ENCODE results near the gene COL24A1. TPM values are rescaled to one million over a fixed set of nuclear protein-coding genes. Genes with fewer than 3 reads are reported as not detected.

COL24A1 gene
- total and polyA plus RNA-seq, 2 donors (not counting 1 experiment from before 2014, with no cell fraction given), result not detected

- ChIA-PET POLR2A (no interaction called here), CTCF (no interaction called here)
- Histone ChIP-seq H3K9ac (ENCODE audit: low read length) (no peak overlapping the region), H3K27me3 (replicated peaks in 1 of 4; ENCODE audit: control extremely low read depth in 1 of 4, control insufficient read depth in 3 of 4, insufficient read depth in 4 of 4, low read length in 3 of 4) (no peaks in the 10 kb centered on the region), H2AFZ (ENCODE audit: insufficient read depth, low read depth, low read length, poor library complexity, severe bottlenecking) (no peak overlapping the region), H3K27ac (ENCODE audit: low read length in 2 of 2) (no peak overlapping the region), H3K36me3 (replicated peaks in 1 of 2; ENCODE audit: control extremely low read depth in 1 of 2, control insufficient read depth in 1 of 2, extremely low read depth in 1 of 2, insufficient read depth in 2 of 2, low read length in 1 of 2) (no peaks in the 10 kb centered on the region), H3K9me3 (ENCODE audit: control extremely low read depth in 1 of 3, control insufficient read depth in 2 of 3, insufficient read depth in 1 of 3, low read length in 2 of 3) (no peaks in the 10 kb centered on the region), H3K4me3 (ENCODE audit: control extremely low read depth in 1 of 5, extremely low read depth in 1 of 5, insufficient read depth in 1 of 5, low read depth in 2 of 5, low read length in 4 of 5) (no peak overlapping the region), H3K4me1 (ENCODE audit: control insufficient read depth in 2 of 2, insufficient read depth in 2 of 2, low read length in 2 of 2) (no peaks in the 10 kb centered on the region), H4K20me1 (ENCODE audit: control insufficient read depth, insufficient read depth, low read length, poor library complexity, severe bottlenecking) (no peaks in the 10 kb centered on the region), H3K4me2 (replicated peaks; ENCODE audit: low read depth, low read length, poor library complexity, severe bottlenecking) (no peak overlapping the region), H3K79me2 (ENCODE audit: control insufficient read depth, insufficient read depth, low read length) (no peaks in the 10 kb centered on the region)
- WGBS (ENCODE audit: insufficient coverage), result no CpG with 5 or more reads among the region's 2 CpGs
- Mint-ChIP-seq H3K27me3 (no peaks in the 10 kb centered on the region), H3K4me1 (no peaks in the 10 kb centered on the region), H3K27ac (no peak overlapping the region), H3K4me3 (no peak overlapping the region), H3K9me3 (ENCODE audit: insufficient read depth) (no peaks in the 10 kb centered on the region)
- DNase-seq (no peak), ATAC-seq (ENCODE audit: low read depth) (no peak)
- intact Hi-C loops (cut with micrococcal nuclease), result no loop called here
- TF ChIP-seq EZH2 (IDR thresholded peaks at IDR 0.05; ENCODE audit: borderline replicate concordance, insufficient read depth, low read depth, low read length, poor library complexity, severe bottlenecking), result no peak
- no peak for TF ChIP-seq CTCF (IDR thresholded peaks at IDR 0.05)
These were observed 103.4 kb downstream of the COL24A1 start for GRCh38 chr1:86052948-86053698.

GRCh38 chr1:86035101-86035500 lies 121.5 kb downstream of the COL24A1 start:
- no peaks in the 10 kb centered on the region for H3K79me2 ChIP-seq (ENCODE audit: control insufficient read depth, insufficient read depth, low read length)
- TF ChIP-seq CTCF (IDR thresholded peaks at IDR 0.05) (no peak), EZH2 (IDR thresholded peaks at IDR 0.05; ENCODE audit: borderline replicate concordance, insufficient read depth, low read depth, low read length, poor library complexity, severe bottlenecking) (no peak)
- no peaks in the 10 kb centered on the region for H3K9me3 ChIP-seq (ENCODE audit: control extremely low read depth in 1 of 3, control insufficient read depth in 2 of 3, insufficient read depth in 1 of 3, low read length in 2 of 3)
- H3K27me3 Mint-ChIP-seq, result peaks cover 3% of the 10 kb centered on the region
- H3K27me3 ChIP-seq (replicated peaks in 1 of 4; ENCODE audit: control extremely low read depth in 1 of 4, control insufficient read depth in 3 of 4, insufficient read depth in 4 of 4, low read length in 3 of 4), result no peaks in the 10 kb centered on the region
- H2AFZ ChIP-seq (ENCODE audit: insufficient read depth, low read depth, low read length, poor library complexity, severe bottlenecking), result no peak overlapping the region
- H4K20me1 ChIP-seq (ENCODE audit: control insufficient read depth, insufficient read depth, low read length, poor library complexity, severe bottlenecking), result no peaks in the 10 kb centered on the region
- H3K36me3 ChIP-seq (replicated peaks in 1 of 2; ENCODE audit: control extremely low read depth in 1 of 2, control insufficient read depth in 1 of 2, extremely low read depth in 1 of 2, insufficient read depth in 2 of 2, low read length in 1 of 2), result no peaks in the 10 kb centered on the region
- ChIA-PET POLR2A (no interaction called here), CTCF (no interaction called here)
- ATAC-seq (ENCODE audit: low read depth) (no peak), DNase-seq (no peak)
- no peak overlapping the region for H3K27ac Mint-ChIP-seq
- no CpG with 5 or more reads among the region's 1 CpG for WGBS (ENCODE audit: insufficient coverage)
- no peak overlapping the region for H3K4me2 ChIP-seq (replicated peaks; ENCODE audit: low read depth, low read length, poor library complexity, severe bottlenecking)
- H3K4me1 ChIP-seq (ENCODE audit: control insufficient read depth in 2 of 2, insufficient read depth in 2 of 2, low read length in 2 of 2), result no peaks in the 10 kb centered on the region
- H3K4me1 Mint-ChIP-seq, result no peaks in the 10 kb centered on the region
- intact Hi-C loops (cut with micrococcal nuclease), result no loop called here
- no peaks in the 10 kb centered on the region for H3K9me3 Mint-ChIP-seq (ENCODE audit: insufficient read depth)
- no peak overlapping the region for H3K4me3 ChIP-seq (ENCODE audit: control extremely low read depth in 1 of 5, extremely low read depth in 1 of 5, insufficient read depth in 1 of 5, low read depth in 2 of 5, low read length in 4 of 5)
- no peak overlapping the region for H3K4me3 Mint-ChIP-seq
- H3K27ac ChIP-seq (ENCODE audit: low read length in 2 of 2), result no peak overlapping the region
- no peak overlapping the region for H3K9ac ChIP-seq (ENCODE audit: low read length)
